Measurements from ENCODE around the gene TRIP10. TPM values are rescaled to one million over a fixed set of nuclear protein-coding genes. Genes with fewer than 3 reads are reported as not detected.
"Not testable (repeated sequence)": the region's sequence is repeated elsewhere in the genome, so short reads cannot be mapped to it uniquely, and the experiment has no call there.

The TRIP10 gene
- total RNA-seq, 4 donors from 2014 or later, result 25.5 to 80.7 (median 40.5) TPM

- Histone ChIP-seq H3K36me3 (no peaks in the 10 kb centered on the region), H3K27me3 (no peaks in the 10 kb centered on the region), H3K27ac (no peak overlapping the region), H3K4me3 (no peak overlapping the region), H3K9me3 (no peaks in the 10 kb centered on the region), H3K4me1 (no peaks in the 10 kb centered on the region)
- no peak for DNase-seq (ENCODE audit: low spot score in 2 of 2)
- no peak for TF ChIP-seq EP300 (IDR thresholded peaks at IDR 0.05)
- TF ChIP-seq POLR2A (IDR thresholded peaks at IDR 0.05), result no peak
- no peak for TF ChIP-seq POLR2AphosphoS5 (IDR thresholded peaks at IDR 0.05)
- no peak for TF ChIP-seq CTCF (IDR thresholded peaks at IDR 0.05)
- WGBS, result 84% methylated on average over 11 of the region's 11 CpGs
Observed at GRCh38 chr19:6774821-6775707, 35.6 kb downstream of the TRIP10 start.

- not testable (repeated sequence) for DNase-seq (ENCODE audit: low spot score in 2 of 2); H3K9me3 ChIP-seq; H3K27me3 ChIP-seq; H3K4me3 ChIP-seq; H3K36me3 ChIP-seq; H3K27ac ChIP-seq; H3K4me1 ChIP-seq
Observed at GRCh38 chr19:6776045-6776444, 36.6 kb downstream of the TRIP10 start.

GRCh38 chr19:6776999-6777398 lies 37.5 kb downstream of the TRIP10 start:
- TF ChIP-seq POLR2A (IDR thresholded peaks at IDR 0.05), result no peak
- no peak for TF ChIP-seq CTCF (IDR thresholded peaks at IDR 0.05)
- no peak for TF ChIP-seq EP300 (IDR thresholded peaks at IDR 0.05)
- H3K4me3 ChIP-seq, result no peak overlapping the region
- no peak overlapping the region for H3K27ac ChIP-seq
- no peaks in the 10 kb centered on the region for H3K9me3 ChIP-seq
- 85% methylated on average over 4 of the region's 4 CpGs for whole genome bisulfite sequencing
- no peak for DNase-seq (ENCODE audit: low spot score in 2 of 2)
- H3K4me1 ChIP-seq, result no peaks in the 10 kb centered on the region
- H3K27me3 ChIP-seq, result no peaks in the 10 kb centered on the region
- no peaks in the 10 kb centered on the region for H3K36me3 ChIP-seq

GRCh38 chr19:6777434-6777833 lies 38.0 kb downstream of the TRIP10 start:
- Histone ChIP-seq H3K9me3 (no peaks in the 10 kb centered on the region), H3K4me1 (no peaks in the 10 kb centered on the region), H3K36me3 (no peaks in the 10 kb centered on the region), H3K4me3 (no peak overlapping the region), H3K27me3 (no peaks in the 10 kb centered on the region), H3K27ac (no peak overlapping the region)
- TF ChIP-seq EP300 (IDR thresholded peaks at IDR 0.05), result no peak
- TF ChIP-seq POLR2AphosphoS5 (IDR thresholded peaks at IDR 0.05), result no peak
- TF ChIP-seq CTCF (IDR thresholded peaks at IDR 0.05), result no peak
- no peak for TF ChIP-seq POLR2A (IDR thresholded peaks at IDR 0.05)
- DNase-seq (ENCODE audit: low spot score in 2 of 2), result no peak
- 73% methylated on average over 2 of the region's 2 CpGs for WGBS

- no peaks in the 10 kb centered on the region for H3K4me1 ChIP-seq
- TF ChIP-seq POLR2AphosphoS5 (IDR thresholded peaks at IDR 0.05) (no peak), POLR2A (IDR thresholded peaks at IDR 0.05) (no peak), EP300 (IDR thresholded peaks at IDR 0.05) (no peak), CTCF (IDR thresholded peaks at IDR 0.05) (no peak)
- no peaks in the 10 kb centered on the region for H3K9me3 ChIP-seq
- H3K27ac ChIP-seq, result no peak overlapping the region
- H3K4me3 ChIP-seq, result no peak overlapping the region
- H3K36me3 ChIP-seq, result no peaks in the 10 kb centered on the region
- no peak for DNase-seq (ENCODE audit: low spot score in 2 of 2)
- WGBS, result 73% methylated on average over 4 of the region's 4 CpGs
- H3K27me3 ChIP-seq, result no peaks in the 10 kb centered on the region
Observed at GRCh38 chr19:6778386-6778785, 38.9 kb downstream of the TRIP10 start.
